GM12873 (cell line): ENCODE results near the gene NPC2.

Source experiments
- TF ChIP-seq, protein P1 (sequence below): IDR thresholded peaks from 2 replicates; pipeline ENCODE4 v1.5.1; 2012; ENCODE audit warnings: low read depth, mild to moderate bottlenecking, moderate library complexity, low read length, control low read depth; ENCODE audit not compliant: insufficient read depth; ENCODE audit errors: missing control alignments

The NPC2 gene

DNA sequence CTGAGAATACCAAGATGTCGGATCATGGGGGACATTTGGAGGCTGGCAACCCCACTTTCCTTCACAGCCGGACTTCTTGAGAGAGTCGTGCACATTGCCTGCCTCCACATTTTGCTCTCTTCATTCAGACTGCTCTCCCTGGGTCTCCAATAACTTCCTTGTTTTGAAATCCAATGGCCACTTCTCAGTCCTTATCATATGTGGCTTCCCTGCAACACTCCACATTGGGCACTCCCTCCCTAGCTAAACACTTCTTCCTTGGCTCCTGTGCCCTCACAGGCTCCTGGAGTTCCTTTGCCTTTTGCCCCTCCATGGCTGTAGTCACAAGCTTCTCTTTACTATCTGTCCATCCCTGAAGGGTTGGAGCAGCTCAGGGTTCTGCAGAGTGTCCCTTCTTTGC, 30.1 kb downstream of the NPC2 start:
- TF ChIP-seq, protein P1, sequence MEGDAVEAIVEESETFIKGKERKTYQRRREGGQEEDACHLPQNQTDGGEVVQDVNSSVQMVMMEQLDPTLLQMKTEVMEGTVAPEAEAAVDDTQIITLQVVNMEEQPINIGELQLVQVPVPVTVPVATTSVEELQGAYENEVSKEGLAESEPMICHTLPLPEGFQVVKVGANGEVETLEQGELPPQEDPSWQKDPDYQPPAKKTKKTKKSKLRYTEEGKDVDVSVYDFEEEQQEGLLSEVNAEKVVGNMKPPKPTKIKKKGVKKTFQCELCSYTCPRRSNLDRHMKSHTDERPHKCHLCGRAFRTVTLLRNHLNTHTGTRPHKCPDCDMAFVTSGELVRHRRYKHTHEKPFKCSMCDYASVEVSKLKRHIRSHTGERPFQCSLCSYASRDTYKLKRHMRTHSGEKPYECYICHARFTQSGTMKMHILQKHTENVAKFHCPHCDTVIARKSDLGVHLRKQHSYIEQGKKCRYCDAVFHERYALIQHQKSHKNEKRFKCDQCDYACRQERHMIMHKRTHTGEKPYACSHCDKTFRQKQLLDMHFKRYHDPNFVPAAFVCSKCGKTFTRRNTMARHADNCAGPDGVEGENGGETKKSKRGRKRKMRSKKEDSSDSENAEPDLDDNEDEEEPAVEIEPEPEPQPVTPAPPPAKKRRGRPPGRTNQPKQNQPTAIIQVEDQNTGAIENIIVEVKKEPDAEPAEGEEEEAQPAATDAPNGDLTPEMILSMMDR: no peak

DNA sequence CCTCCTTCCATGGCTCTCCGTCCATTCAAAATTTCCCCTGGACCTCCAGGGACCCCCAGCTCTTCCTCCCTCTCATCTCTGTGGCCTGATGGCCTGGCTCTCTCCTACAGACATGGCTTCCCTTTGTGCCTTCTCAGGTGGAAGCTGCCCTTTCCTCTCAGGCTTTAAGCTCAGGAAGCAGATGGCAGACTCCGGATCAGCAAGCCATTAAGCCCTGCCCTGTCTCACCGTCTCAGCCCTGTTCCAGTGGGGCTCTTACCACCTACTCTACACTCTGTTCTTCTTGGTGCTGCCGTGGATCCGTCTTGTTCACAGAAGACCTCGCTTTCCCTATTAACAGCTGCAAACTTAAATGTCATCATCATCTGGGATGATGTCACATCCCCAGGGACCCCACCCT, 33.1 kb downstream of the NPC2 start:
- TF ChIP-seq, protein P1: no peak

DNA sequence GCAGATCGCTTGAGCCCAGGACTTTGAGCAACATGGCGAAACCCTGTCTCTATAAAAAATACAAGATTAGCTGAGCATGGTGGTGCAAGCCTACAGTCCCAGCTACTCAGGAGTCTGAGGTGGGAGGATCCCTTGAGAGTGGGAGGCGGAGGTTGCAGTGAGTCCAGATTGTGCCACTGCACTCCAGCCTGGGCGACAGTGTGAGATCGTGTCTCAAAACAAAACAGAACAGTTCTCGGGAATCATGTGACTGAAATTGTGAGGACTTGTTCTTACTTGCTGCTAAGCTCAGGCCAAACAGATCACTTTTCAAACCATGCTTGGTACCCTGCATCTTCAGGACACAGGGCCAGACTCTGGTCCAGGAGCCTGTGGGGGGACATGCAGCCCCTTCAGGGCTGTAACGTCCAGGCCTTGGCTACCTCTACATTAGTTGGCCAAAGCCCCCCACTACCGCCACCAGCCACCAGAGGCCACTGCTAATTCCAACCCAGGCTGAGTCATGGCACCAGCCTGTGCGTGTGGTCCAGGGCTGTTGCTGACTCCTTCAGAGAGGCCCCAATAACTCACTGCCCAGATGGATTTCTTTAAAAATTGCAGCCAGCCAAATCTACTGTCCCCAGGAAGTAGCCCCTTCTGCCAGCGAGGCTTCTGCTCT, 33.7 kb downstream of the NPC2 start:
- TF ChIP-seq, protein P1: peak; percentile 78

DNA sequence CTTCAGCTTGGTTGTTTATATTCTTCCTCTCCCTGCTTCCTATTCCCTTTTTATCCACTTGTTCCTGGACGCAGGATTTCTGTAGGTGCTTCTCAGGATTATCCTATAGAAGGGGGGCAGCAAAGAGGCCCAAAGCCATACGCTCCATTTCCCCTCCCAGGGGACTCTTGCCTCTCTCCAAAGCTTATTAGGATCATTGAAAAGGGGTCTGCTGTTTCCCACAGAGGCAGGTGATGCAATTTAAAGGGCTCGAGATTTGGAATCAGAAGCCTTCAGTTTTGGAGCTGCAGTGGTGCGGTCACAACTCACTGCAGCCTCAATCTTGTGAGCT, 35.6 kb downstream of the NPC2 start:
- TF ChIP-seq, protein P1: no peak

DNA sequence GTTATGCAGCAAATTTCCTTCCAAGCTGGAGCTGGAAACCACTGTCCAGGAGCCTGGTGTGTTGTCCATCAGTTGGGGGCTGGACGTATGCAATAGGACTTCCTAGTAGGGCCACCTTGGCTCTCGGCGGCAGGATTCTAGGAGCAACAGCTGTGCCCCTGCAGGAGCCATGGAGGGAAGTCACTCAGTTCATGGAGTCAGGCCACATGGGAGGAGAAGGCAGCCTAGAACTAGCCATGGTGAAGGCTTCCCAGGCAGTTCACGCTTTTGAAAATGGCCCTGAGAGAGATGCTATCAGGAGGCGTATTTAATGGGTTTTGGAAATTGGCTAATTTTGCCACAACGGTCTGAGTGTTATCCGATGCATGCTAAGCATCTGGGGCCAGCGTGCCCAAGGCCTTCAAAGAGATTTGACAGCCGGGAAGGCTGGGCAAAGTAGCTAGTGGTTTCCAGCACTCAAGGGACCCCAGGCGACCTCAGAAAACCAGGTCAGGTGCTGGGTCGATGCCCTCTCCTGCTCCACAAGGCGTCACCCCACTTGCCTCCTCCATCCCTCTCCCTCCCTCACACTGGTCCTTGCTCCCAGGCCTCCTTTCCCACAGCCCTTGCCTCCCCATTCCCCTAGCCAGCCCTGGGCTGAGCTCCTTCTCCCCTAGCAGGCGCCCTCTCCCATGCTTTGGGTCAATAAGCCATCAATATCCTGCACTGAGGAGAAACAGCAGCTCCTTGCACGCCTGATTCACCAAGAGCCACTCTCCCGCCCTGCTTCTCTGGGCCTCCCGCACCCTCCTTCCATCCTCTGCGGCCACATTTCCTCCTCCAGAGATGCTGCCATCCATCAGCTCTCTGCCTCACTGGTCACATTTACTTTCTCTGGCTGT, 36.2 kb downstream of the NPC2 start:
- TF ChIP-seq, protein P1: no peak

DNA sequence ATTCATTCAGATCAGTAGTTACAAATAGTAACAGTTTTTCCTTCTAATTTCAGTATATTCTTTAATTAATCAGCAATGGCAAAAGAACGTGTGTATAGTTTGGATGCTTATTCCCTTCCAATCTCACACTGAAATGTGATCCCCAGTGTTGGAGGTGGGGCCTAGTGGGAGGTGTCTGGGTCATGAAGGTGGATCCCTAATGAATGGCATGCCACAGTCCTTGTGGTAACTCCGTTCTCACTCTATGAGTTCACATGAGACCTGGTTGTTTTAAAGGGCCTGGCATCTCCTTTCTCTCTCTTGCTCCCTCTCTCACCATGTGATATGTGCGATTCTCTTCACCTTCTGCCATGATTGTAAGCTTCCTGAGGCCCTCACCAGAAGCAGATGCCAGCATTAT, 48.2 kb downstream of the NPC2 start:
- TF ChIP-seq, protein P1: no peak

DNA sequence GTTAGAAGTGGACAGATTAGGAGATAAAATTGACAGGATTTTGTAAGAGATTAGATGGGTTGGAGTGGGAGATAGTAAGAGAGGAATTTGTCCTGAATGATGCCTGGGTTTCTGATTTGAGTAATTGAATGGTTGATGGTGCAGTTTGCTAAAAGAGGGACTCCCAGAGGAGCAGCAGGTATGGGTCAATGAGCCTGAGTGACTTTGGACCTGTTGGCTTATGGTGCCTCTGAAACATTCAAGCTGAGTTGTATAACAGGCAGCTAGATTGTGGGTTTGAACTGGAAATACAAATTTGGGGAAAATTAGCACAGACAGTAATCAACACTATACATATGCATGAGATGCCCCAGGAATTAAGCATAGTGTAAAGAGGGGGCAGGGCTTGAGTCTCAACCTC, 50.3 kb downstream of the NPC2 start:
- TF ChIP-seq, protein P1: no peak
